WERI-Rb-1 (cell line): ENCODE data around the gene LBHD1.
"Not testable (repeated sequence)": the region's sequence is repeated elsewhere in the genome, so short reads cannot be mapped to it uniquely, and the experiment has no call there.

Experiments used
- DNase-seq: peaks from one replicate; pipeline ENCODE4 v3.0.0-alpha.2; 2020
- H3K27ac ChIP-seq: fragments of 250-450 bp; sonication (Bioruptor Pico); 2 replicates; pipeline ENCODE4 v1.5.1; 2020; ENCODE audit warnings: mild to moderate bottlenecking, moderate library complexity
- H3K27me3 ChIP-seq: fragments of 250-450 bp; sonication (Bioruptor Pico); 2 replicates; pipeline ENCODE4 v1.5.1; 2021; ENCODE audit warnings: mild to moderate bottlenecking, low read depth, moderate library complexity; ENCODE audit not compliant: insufficient read depth, severe bottlenecking
- H3K36me3 ChIP-seq: fragments of 250-450 bp; sonication (Bioruptor Pico); 2 replicates; pipeline ENCODE4 v1.5.1; 2020; ENCODE audit warnings: mild to moderate bottlenecking, moderate library complexity
- H3K4me3 ChIP-seq: 2 replicates; pipeline ENCODE4 v1.5.1; 2011; ENCODE audit warnings: low read depth, mild to moderate bottlenecking, control low read depth, low read length
- H3K9me3 ChIP-seq: fragments of 250-450 bp; sonication (Bioruptor Pico); 2 replicates; pipeline ENCODE4 v1.5.1; 2021; ENCODE audit warnings: mild to moderate bottlenecking, moderate library complexity; ENCODE audit not compliant: severe bottlenecking
- CTCF ChIP-seq: IDR thresholded peaks from 2 replicates; pipeline ENCODE4 v1.5.1; 2011; ENCODE audit warnings: low read depth, mild to moderate bottlenecking, control low read depth, inconsistent platforms, low read length

LBHD1 gene

GRCh38 chr11:62621567-62622470 lies 50.2 kb downstream of the LBHD1 start, which contains the start of gene B3GAT3:
B3GAT3 (minus strand) TSS chr11:62621986; CDS start chr11:62621947, 39 bp downstream.
- peak within 1 kb of the TSS; percentile 86 for H3K27ac ChIP-seq
- no peak for TF ChIP-seq CTCF
- DNase-seq = peak; percentile 99
- peaks cover 28% of the 10 kb centered on the region for H3K36me3 ChIP-seq
- H3K27me3 ChIP-seq = no peaks in the 10 kb centered on the region
- H3K4me3 ChIP-seq = peak within 1 kb of the TSS; percentile 69
- H3K9me3 ChIP-seq = no peaks in the 10 kb centered on the region

- peaks cover 21% of the 10 kb centered on the region for H3K36me3 ChIP-seq
- H3K9me3 ChIP-seq = no peaks in the 10 kb centered on the region
- no peaks in the 10 kb centered on the region for H3K27me3 ChIP-seq
- peak overlapping the region; percentile 86 for H3K27ac ChIP-seq
- no peak for DNase-seq
- peak overlapping the region; percentile 69 for H3K4me3 ChIP-seq
- TF ChIP-seq CTCF = no peak
Measured at GRCh38 chr11:62621027-62621566, 51.0 kb downstream of the LBHD1 start.

- DNase-seq, H3K4me3 ChIP-seq, H3K36me3 ChIP-seq, H3K9me3 ChIP-seq, H3K27me3 ChIP-seq, H3K27ac ChIP-seq: not testable (repeated sequence)
Measured at GRCh38 chr11:62616957-62617356, 55.1 kb downstream of the LBHD1 start.

GRCh38 chr11:62615521-62615920 lies 56.5 kb downstream of the LBHD1 start:
- no peak for TF ChIP-seq CTCF

GRCh38 chr11:62614275-62614674 lies 57.8 kb downstream of the LBHD1 start:
- no peaks in the 10 kb centered on the region for H3K9me3 ChIP-seq
- DNase-seq = no peak
- no peak overlapping the region for H3K4me3 ChIP-seq
- no peak for TF ChIP-seq CTCF
- H3K36me3 ChIP-seq = peaks cover 5% of the 10 kb centered on the region; the same call in 1 of the 2 replicates
- peak overlapping the region; percentile 6; the same call in 1 of the 2 replicates for H3K27ac ChIP-seq
- no peaks in the 10 kb centered on the region for H3K27me3 ChIP-seq

More at GRCh38 chr11:62615521-62615920, 56.5 kb downstream of the LBHD1 start:
- no peak overlapping the region for H3K27ac ChIP-seq
- no peak for DNase-seq
- no peaks in the 10 kb centered on the region for H3K27me3 ChIP-seq
- H3K36me3 ChIP-seq = peaks cover 5% of the 10 kb centered on the region; the same call in 1 of the 2 replicates
- H3K4me3 ChIP-seq = no peak overlapping the region
- no peaks in the 10 kb centered on the region for H3K9me3 ChIP-seq

GRCh38 chr11:62613291-62613778 lies 58.7 kb downstream of the LBHD1 start:
- DNase-seq = no peak
- peaks cover 5% of the 10 kb centered on the region; the same call in 1 of the 2 replicates for H3K36me3 ChIP-seq
- no peaks in the 10 kb centered on the region for H3K9me3 ChIP-seq
- no peak for TF ChIP-seq CTCF
- peak overlapping the region; percentile 29 for H3K27ac ChIP-seq
- no peaks in the 10 kb centered on the region for H3K27me3 ChIP-seq
- H3K4me3 ChIP-seq = no peak overlapping the region
